Rectal smooth muscle tissue (tissue), 1 donor: ENCODE results near the gene CCDC112.

Experiments
- H3K27ac ChIP-seq: one replicate; pipeline ENCODE4 v1.7.0; 2013; ENCODE audit warnings: low read depth, low read length, inconsistent platforms
- H3K27me3 ChIP-seq: one replicate; pipeline ENCODE4 v1.7.0; 2013; ENCODE audit warnings: low read length; ENCODE audit not compliant: control insufficient read depth, insufficient read depth
- H3K36me3 ChIP-seq: one replicate; pipeline ENCODE4 v1.7.0; 2013; ENCODE audit warnings: low read length; ENCODE audit not compliant: control insufficient read depth, insufficient read depth
- H3K4me1 ChIP-seq: one replicate; pipeline ENCODE4 v1.7.0; 2013; ENCODE audit warnings: low read length; ENCODE audit not compliant: control insufficient read depth, insufficient read depth
- H3K4me3 ChIP-seq: one replicate; pipeline ENCODE4 v1.7.0; 2013; ENCODE audit warnings: low read length
- H3K9ac ChIP-seq: one replicate; pipeline ENCODE4 v1.7.0; 2013; ENCODE audit warnings: low read length

Gene CCDC112

DNA sequence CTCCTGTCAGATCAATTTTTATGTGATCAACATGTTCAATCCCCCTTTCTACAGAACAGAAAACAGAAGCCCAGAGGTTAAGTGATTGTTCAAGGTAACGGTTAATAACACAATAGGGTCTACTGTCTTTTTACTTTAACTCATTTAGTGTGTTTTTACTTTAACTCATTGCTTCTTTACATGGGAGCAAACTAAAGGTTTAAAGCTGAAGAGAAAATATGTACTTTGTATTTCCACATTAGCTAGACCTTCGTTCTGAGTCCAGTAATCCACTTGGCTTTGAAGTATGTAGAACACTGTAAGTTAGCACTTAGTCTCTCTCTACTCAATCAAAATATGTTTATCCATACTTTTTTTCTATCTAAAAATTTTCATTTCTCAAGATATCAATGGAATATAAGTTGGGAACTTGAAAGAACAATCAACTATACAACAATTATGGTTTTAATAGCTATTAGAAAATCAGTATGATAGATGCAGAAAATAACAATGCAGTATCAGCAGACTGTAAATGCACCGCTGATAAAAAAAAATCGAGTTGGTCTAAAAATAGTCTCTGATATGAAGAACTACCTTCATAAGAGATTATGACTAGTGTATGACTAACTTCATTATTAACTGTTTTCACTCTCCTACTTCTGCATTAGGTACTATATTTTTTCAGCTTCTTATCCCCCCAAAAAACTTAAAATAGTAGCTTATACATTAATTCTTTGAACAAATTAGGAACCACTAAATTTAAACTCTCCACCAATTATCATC lies 54.4 kb downstream of the CCDC112 start:
- Histone ChIP-seq H3K9ac (no peak overlapping the region), H3K4me1 (no peaks in the 10 kb centered on the region), H3K36me3 (peaks cover 3% of the 10 kb centered on the region), H3K27me3 (no peaks in the 10 kb centered on the region), H3K4me3 (no peak overlapping the region), H3K27ac (no peak overlapping the region)

DNA sequence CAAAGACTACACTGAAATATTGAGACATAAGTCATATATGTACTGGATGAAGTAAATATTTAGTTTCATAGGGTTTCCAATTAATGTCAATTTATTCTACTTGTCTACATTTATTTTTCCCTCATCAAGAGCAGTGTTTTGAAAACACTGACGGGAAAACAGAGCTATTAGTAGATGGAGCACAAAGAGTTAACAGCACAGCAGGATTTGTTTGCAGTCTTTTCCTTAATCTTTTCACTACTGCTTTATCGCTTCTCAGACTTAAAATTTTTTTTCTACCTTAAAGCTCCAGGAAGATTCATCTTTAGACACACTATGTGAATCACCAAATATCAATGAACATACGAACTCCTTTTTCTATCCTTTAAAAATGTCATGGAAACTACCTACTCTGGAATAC lies 59.4 kb downstream of the CCDC112 start:
- no peaks in the 10 kb centered on the region for H3K4me1 ChIP-seq
- peaks cover 3% of the 10 kb centered on the region for H3K36me3 ChIP-seq
- no peak overlapping the region for H3K4me3 ChIP-seq
- H3K9ac ChIP-seq = no peak overlapping the region
- no peaks in the 10 kb centered on the region for H3K27me3 ChIP-seq
- H3K27ac ChIP-seq = no peak overlapping the region

DNA sequence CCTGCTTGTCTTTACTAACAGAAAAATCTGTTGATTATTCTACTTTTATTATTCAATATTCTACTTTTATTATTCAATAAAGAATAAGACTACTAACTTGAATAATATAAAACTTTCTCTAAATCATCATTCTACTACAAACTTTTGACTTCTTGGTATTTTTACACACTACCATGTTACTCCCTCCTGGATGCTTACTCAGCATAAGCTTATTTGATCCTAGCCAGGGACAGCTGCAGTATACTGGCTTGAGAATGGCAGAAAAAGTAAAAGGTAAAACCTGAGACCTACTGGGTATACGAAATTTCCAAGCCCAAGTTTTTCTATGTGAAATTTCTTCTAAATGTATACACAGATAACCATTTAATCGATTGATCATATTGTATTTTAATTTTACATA lies 59.9 kb downstream of the CCDC112 start:
- H3K4me3 ChIP-seq = no peak overlapping the region
- H3K27me3 ChIP-seq = no peaks in the 10 kb centered on the region
- H3K27ac ChIP-seq = no peak overlapping the region
- peaks cover 3% of the 10 kb centered on the region for H3K36me3 ChIP-seq
- H3K4me1 ChIP-seq = no peaks in the 10 kb centered on the region
- no peak overlapping the region for H3K9ac ChIP-seq

DNA sequence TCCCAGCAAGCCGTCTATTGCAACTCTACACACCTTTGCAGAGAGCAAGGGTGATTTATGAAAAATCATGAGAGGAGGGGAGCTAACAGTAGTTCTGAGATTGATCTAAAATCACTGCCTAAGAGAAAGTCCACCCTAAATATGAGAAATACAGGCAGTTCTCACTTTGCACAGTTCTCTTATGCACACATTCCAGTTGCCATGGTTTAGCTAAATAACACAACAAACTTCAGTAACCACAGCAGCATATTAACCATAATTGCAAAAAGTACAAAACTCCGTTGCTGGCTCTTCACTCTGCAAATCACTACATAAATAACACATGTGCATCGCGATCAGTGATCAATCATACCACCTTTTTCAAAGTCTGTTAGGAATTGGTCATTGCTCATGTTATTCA lies 64.9 kb downstream of the CCDC112 start:
- Histone ChIP-seq H3K4me1 (no peaks in the 10 kb centered on the region), H3K36me3 (peaks cover 4% of the 10 kb centered on the region), H3K27me3 (no peaks in the 10 kb centered on the region), H3K27ac (no peak overlapping the region), H3K4me3 (no peak overlapping the region), H3K9ac (no peak overlapping the region)

DNA sequence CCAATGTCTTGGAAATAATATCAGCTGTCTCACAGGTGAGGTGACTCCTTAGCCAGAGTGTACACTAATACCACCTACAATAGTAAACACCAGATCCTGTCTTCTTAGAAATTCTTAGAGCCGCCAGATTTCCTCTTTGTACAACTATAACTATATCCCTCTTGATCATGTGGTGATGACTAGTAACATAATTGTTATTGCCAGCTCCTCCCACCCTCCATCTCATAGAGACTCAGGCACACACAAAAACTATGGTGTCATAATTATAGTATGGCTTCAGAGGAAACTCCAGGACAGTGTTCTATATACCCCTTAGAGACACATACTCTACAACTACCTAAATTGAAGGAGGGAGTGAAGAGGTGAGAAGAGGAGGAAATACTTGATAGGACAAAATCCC lies 66.8 kb downstream of the CCDC112 start:
- H3K4me3 ChIP-seq = no peak overlapping the region
- H3K27ac ChIP-seq = no peak overlapping the region
- H3K9ac ChIP-seq = no peak overlapping the region
- H3K4me1 ChIP-seq = no peaks in the 10 kb centered on the region
- H3K27me3 ChIP-seq = no peaks in the 10 kb centered on the region
- peaks cover 4% of the 10 kb centered on the region for H3K36me3 ChIP-seq

DNA sequence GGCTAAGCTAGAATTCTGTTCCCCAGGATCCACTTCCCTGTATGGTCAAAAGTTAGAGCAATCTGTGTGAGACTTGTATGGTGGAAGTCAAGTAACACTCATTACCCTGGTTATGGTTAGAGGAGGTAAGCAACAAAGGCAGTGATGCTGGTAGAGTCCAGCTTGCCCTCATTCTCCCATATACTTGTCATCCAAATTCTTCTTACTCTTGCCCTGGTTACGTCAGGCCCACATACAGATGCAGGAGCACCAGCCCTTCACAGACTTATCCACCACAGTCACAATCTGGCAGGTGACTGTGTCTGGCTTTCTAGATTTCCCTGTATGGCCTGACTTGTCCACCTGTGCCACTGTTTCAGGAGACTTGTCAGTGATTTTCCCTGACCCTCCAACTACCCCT lies 69.2 kb downstream of the CCDC112 start:
- Histone ChIP-seq H3K27ac (no peak overlapping the region), H3K36me3 (peaks cover 4% of the 10 kb centered on the region), H3K9ac (no peak overlapping the region), H3K4me1 (no peaks in the 10 kb centered on the region), H3K4me3 (no peak overlapping the region), H3K27me3 (no peaks in the 10 kb centered on the region)
